Activated CD8-positive, alpha-beta T cell treated with anti-CD3 and anti-CD28 coated beads for 36 hours (primary cell): Measurements from ENCODE around the gene RALY. TPM values are rescaled to one million over a fixed set of nuclear protein-coding genes. Genes with fewer than 3 reads are reported as not detected.

Experiments
- ATAC-seq: fragments of 200-7000 bp; cut with Tn5 transposase; one replicate; pipeline ENCODE4 v1.10.0; 2021; ENCODE audit warnings: mild to moderate bottlenecking, moderate library complexity
- CTCF ChIA-PET: fragments of 350-600 bp; sonication (Branson Sonifier 250); formaldehyde crosslinking; loops from one replicate; lab custom pipeline; 2021; ENCODE audit warnings: antibody characterized with exemption; lab: Charles Lee
- POLR2A ChIA-PET: fragments of 350-600 bp; sonication (Branson Sonifier 250); formaldehyde crosslinking; loops from one replicate; lab custom pipeline; 2021; ENCODE audit warnings: antibody characterized with exemption; lab: Charles Lee
- DNase-seq: peaks from one replicate; pipeline ENCODE4 v3.0.0-alpha.2; 2020
- H3K27ac Mint-ChIP-seq: one replicate; pipeline ENCODE4 v1.8.0; 2021; ENCODE audit warnings: mild to moderate bottlenecking, mixed read lengths
- H3K27me3 Mint-ChIP-seq: one replicate; pipeline ENCODE4 v1.8.0; 2021; ENCODE audit warnings: mixed read lengths
- H3K36me3 Mint-ChIP-seq: one replicate; pipeline ENCODE4 v1.8.0; 2021; ENCODE audit warnings: low read depth, mixed read lengths
- H3K4me1 Mint-ChIP-seq: one replicate; pipeline ENCODE4 v1.8.0; 2021; ENCODE audit warnings: low read depth, mixed read lengths
- H3K4me3 Mint-ChIP-seq: one replicate; pipeline ENCODE4 v1.8.0; 2021; ENCODE audit warnings: mild to moderate bottlenecking, moderate library complexity, mixed read lengths
- H3K9me3 Mint-ChIP-seq: one replicate; pipeline ENCODE4 v1.8.0; 2021; ENCODE audit warnings: mixed read lengths
- intact Hi-C: fragments of 100-400 bp; cut with micrococcal nuclease; formaldehyde crosslinking; loops from one replicate; pipeline ENCODE4 v1.10.0; 2022
- total RNA-seq, 2 experiments: library from RNA; stranded (reverse); gene quantifications; one replicate each; pipeline ENCODE4 v1.2.3, GENCODE V29; 2021
- TF ChIP-seq, protein P1 (sequence below): fragments of 200-600 bp; IDR thresholded peaks from one replicate; pipeline ENCODE4 v1.8.0; 2022; ENCODE audit warnings: antibody characterized with exemption, mild to moderate bottlenecking

Gene RALY
- total RNA-seq, 2 experiments from 2014 or later: 151 to 153 TPM

DNA sequence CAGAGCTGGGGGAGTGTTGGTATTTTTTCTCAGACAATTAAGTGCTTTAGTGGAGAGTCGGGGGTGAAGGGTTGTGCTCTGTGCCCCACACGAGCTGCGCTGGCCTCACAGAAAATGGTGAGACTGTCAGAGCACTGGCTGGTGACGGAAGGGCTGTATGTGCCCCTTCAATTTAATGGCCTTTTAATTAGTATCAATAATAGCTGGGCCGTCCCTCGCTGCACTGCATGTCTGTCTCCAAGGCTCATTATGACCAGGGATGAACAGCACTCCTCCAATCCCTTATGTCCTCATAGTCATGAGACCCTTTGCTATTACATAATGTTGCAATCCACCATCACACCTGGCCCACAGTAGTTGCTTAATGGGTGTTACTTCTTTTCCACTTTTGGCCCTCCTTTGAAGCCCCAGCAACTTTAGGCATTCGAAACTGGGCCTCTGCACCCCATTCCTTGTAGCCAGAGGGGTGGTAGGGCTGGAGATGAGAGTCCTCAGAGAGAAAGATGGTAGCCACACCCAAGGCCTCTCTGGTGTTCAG lies 9.5 kb upstream of the RALY start:
- intact Hi-C loops: no loop called here
- TF ChIP-seq, protein P1, sequence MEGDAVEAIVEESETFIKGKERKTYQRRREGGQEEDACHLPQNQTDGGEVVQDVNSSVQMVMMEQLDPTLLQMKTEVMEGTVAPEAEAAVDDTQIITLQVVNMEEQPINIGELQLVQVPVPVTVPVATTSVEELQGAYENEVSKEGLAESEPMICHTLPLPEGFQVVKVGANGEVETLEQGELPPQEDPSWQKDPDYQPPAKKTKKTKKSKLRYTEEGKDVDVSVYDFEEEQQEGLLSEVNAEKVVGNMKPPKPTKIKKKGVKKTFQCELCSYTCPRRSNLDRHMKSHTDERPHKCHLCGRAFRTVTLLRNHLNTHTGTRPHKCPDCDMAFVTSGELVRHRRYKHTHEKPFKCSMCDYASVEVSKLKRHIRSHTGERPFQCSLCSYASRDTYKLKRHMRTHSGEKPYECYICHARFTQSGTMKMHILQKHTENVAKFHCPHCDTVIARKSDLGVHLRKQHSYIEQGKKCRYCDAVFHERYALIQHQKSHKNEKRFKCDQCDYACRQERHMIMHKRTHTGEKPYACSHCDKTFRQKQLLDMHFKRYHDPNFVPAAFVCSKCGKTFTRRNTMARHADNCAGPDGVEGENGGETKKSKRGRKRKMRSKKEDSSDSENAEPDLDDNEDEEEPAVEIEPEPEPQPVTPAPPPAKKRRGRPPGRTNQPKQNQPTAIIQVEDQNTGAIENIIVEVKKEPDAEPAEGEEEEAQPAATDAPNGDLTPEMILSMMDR: no peak
- Mint-ChIP-seq H3K4me1 (no peaks in the 10 kb centered on the region), H3K36me3 (peaks cover under 1% of the 10 kb centered on the region), H3K27me3 (no peaks in the 10 kb centered on the region), H3K27ac (no peak overlapping the region), H3K9me3 (no peaks in the 10 kb centered on the region), H3K4me3 (no peak overlapping the region)
- DNase-seq (no peak), ATAC-seq (no peak)
- ChIA-PET POLR2A (no interaction called here), CTCF (interaction anchor here (1.2 kb wide), 1 partner anchor 14 kb away, joined by 4 read pairs; no protein-coding TSS in a partner anchor)

DNA sequence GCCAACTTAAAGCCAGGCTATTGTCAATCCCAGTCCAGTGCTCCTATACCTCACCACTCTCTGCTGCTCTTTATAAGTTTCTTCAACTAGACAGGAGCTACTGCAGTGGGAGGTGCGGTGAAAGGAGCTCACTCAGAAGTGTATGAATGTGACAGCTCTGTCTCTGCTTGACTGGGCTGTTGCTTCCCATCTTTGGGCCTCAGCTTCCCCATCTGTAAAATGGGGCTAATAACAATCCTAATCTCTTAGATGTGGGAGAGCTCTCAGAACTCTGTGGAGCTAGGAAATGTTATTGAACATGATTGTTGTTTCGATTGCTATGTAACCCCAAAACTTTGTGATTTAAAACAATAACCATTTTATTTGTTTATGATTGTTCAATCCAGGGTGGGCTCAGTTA lies 8.4 kb upstream of the RALY start:
- H3K27me3 Mint-ChIP-seq: no peaks in the 10 kb centered on the region
- TF ChIP-seq, protein P1: no peak
- peaks cover 5% of the 10 kb centered on the region for H3K4me1 Mint-ChIP-seq
- CTCF ChIA-PET: interaction anchor here (0.9 kb wide), 1 partner anchor 15 kb away, joined by 3 read pairs; no protein-coding TSS in a partner anchor
- no peaks in the 10 kb centered on the region for H3K9me3 Mint-ChIP-seq
- no peak overlapping the region for H3K27ac Mint-ChIP-seq
- ATAC-seq (no peak), DNase-seq (no peak)
- peaks cover 5% of the 10 kb centered on the region for H3K36me3 Mint-ChIP-seq
- POLR2A ChIA-PET: no interaction called here
- H3K4me3 Mint-ChIP-seq: no peak overlapping the region
- intact Hi-C loops: no loop called here

DNA sequence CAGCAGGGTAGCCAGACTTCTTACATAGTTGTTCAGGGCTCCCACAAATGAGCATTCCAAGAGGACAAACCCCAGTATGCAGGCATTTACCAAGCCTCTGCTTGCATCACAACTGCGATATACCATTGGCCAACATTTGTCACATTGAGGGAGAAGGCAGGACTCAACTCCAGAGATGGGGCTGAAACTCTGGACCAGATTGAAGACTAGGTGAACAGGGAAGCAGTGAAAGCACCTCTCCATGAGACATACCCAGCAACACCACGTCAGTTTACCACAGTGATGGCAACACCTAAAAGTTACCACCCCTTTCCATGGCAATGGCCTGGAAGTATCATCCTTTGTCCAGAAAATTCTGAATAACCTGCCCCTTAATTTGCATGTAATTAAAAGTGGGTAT lies 7.9 kb upstream of the RALY start:
- ATAC-seq (no peak), DNase-seq (no peak)
- POLR2A ChIA-PET: no interaction called here
- TF ChIP-seq, protein P1: no peak
- intact Hi-C loops: no loop called here
- H3K4me3 Mint-ChIP-seq: no peak overlapping the region
- peaks cover 5% of the 10 kb centered on the region for H3K36me3 Mint-ChIP-seq
- no peaks in the 10 kb centered on the region for H3K9me3 Mint-ChIP-seq
- CTCF ChIA-PET: interaction anchor here (0.6 kb wide), 1 partner anchor 85 kb away, joined by 3 read pairs; no protein-coding TSS in a partner anchor
- H3K27ac Mint-ChIP-seq: no peak overlapping the region
- peaks cover 10% of the 10 kb centered on the region for H3K4me1 Mint-ChIP-seq
- H3K27me3 Mint-ChIP-seq: no peaks in the 10 kb centered on the region

DNA sequence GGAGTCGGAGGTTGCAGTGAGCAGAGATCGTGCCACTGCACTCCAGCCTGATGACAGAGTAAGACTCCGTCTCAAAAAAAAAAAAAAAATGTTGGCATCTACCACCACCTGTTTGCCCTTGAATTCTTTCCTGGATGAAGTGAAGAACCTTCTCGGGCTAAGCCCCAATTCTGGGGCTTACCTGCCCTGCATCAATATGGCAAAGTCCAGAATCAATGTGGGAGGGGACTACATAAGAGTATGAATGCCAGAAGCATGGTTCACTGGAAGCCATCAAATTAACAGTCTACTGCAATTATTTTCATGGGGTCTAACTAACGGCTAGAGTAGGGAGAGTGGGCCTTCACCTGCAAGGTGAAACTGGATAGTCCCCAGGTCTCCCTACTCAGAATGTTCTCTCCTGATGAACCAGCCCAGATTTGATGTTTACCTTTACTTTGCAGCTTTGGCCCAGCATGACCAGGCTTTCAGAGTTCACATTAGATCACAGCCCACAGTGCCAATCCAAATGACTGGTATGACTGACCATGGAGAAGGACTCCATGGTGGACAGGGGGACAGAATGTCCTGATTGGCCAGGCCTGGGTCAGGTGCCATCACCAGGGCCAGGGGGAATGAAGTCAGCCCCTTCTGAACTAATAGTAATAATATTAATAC lies 7.0 kb upstream of the RALY start:
- Mint-ChIP-seq H3K9me3 (no peaks in the 10 kb centered on the region), H3K27ac (no peak overlapping the region), H3K4me1 (peaks cover 16% of the 10 kb centered on the region), H3K27me3 (no peaks in the 10 kb centered on the region), H3K4me3 (no peak overlapping the region), H3K36me3 (peaks cover 10% of the 10 kb centered on the region)
- ATAC-seq (no peak), DNase-seq (no peak)
- TF ChIP-seq, protein P1: no peak
- CTCF ChIA-PET: interaction anchor here (0.6 kb wide), 1 partner anchor 84 kb away, joined by 3 read pairs; no protein-coding TSS in a partner anchor
- POLR2A ChIA-PET: no interaction called here
- intact Hi-C loops: no loop called here

DNA sequence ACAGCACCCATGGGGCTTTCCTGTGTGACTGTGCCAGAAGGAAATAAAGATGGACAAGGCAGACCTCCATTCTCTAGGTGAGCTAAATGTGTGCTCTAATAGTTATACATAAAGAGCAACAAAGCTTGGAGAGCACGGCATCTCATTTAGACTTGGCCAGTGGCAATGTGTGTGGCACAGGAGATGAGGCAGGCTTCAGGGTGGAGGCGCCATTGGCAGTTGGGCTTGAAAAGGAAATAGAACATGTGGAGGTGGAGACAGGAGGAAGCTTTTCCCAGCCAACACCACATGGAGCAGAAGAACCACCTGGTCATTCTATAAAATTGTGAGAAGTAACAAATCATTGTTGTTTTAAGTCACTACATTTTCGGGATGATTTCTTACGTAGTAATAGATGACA lies 3.6 kb upstream of the RALY start:
- TF ChIP-seq, protein P1: no peak
- H3K9me3 Mint-ChIP-seq: no peaks in the 10 kb centered on the region
- H3K27ac Mint-ChIP-seq: no peak overlapping the region
- H3K27me3 Mint-ChIP-seq: no peaks in the 10 kb centered on the region
- peaks cover 25% of the 10 kb centered on the region for H3K36me3 Mint-ChIP-seq
- intact Hi-C loops: no loop called here
- ATAC-seq: no peak
- H3K4me1 Mint-ChIP-seq: peaks cover 26% of the 10 kb centered on the region
- POLR2A ChIA-PET: interaction anchor here (1.1 kb wide), 1 partner anchor 40 kb away, joined by 3 read pairs; no protein-coding TSS in a partner anchor
- H3K4me3 Mint-ChIP-seq: no peak overlapping the region
- no peak for DNase-seq
- CTCF ChIA-PET: interaction anchor here (0.9 to 1.5 kb wide), 3 partner anchors 32 to 78 kb away, joined by 3 to 5 read pairs (median 3); no protein-coding TSS in a partner anchor
